Dermis lymphatic vessel endothelial cell (primary cell): ENCODE measurements around the gene PSME3IP1. TPM values are rescaled to one million over a fixed set of nuclear protein-coding genes. Genes with fewer than 3 reads are reported as not detected.

ENCODE experiments used
- total RNA-seq: library from RNA; depleted of rRNA; stranded (reverse); fragments of >200 nt; gene quantifications from 2 replicates; pipeline ENCODE4 v1.2.1, GENCODE V29; 2014

The PSME3IP1 gene
- total RNA-seq = 47.6 and 69.2 TPM in 2 replicates

GRCh38 chr16:57185945-57186871 lies at the start of gene PSME3IP1, which contains the start of gene RSPRY1:
Gene PSME3IP1, minus strand, starts transcription at chr16:57186039. Its CDS starts 12,185 bp downstream, at chr16:57173854.
Gene RSPRY1, plus strand, starts transcription at chr16:57186329. Its CDS starts 18,330 bp downstream, at chr16:57204659.

Other genes with a start within 250 kb of the PSME3IP1 start
- 34.1 and 41.9 TPM in 2 replicates for gene CETP, start 224.1 kb downstream of the PSME3IP1 start, total RNA-seq
- 6.4 and 11.2 TPM in 2 replicates for gene NLRC5, start 196.5 kb downstream of the PSME3IP1 start, total RNA-seq
- 50.2 and 55.0 TPM in 2 replicates for gene CPNE2, start 93.5 kb downstream of the PSME3IP1 start, total RNA-seq
- 39.3 and 44.0 TPM in 2 replicates for gene RSPRY1, start 290 bp upstream of the PSME3IP1 start, total RNA-seq
- gene ARL2BP, start 59.2 kb upstream of the PSME3IP1 start, total RNA-seq = 40.7 and 50.2 TPM in 2 replicates
- gene PLLP, start 98.6 kb upstream of the PSME3IP1 start, total RNA-seq = 2.7 and 3.5 TPM in 2 replicates
- not detected in 2 replicates for gene CCL22, start 172.7 kb upstream of the PSME3IP1 start, total RNA-seq
- 0.17 and 1.7 TPM in 2 replicates for gene CX3CL1, start 186.5 kb upstream of the PSME3IP1 start, total RNA-seq
- not detected in 2 replicates for gene CCL17, start 218.7 kb upstream of the PSME3IP1 start, total RNA-seq